Renal pelvis (tissue), 12 donors: ENCODE measurements around the gene ADRA1B. TPM values are rescaled to one million over a fixed set of nuclear protein-coding genes. Genes with fewer than 3 reads are reported as not detected.

Source experiments
- DNase-seq: peaks from one replicate; pipeline ENCODE4 v3.0.0-alpha.2; 2013
- long read RNA-seq, 16 experiments: transcript quantifications; one replicate each; lab custom pipeline, GENCODE V29; 2026
- polyA plus RNA-seq, 3 donors: library from polyadenylated mRNA; unstranded; fragments of 120-200 nt; gene quantifications; one replicate each; pipeline ENCODE4 v1.2.1, GENCODE V29; 2013; ENCODE audit not compliant: insufficient read length in 3 of 3

The ADRA1B gene
- polyA plus RNA-seq = 1 to 10 TPM; 3.5 to 3.6 (median 3.5) TPM
- long read RNA-seq, donor 1 = 0 reads
- long read RNA-seq, donor 2, partial matches to known transcripts = 0 of 1 reads
- long read RNA-seq, donor 2, other reads (novel, unspliced or antisense) = 0 of 1 reads
- long read RNA-seq, donor 3, partial matches to known transcripts = 0 of 2 reads
- long read RNA-seq, donor 3, other reads (novel, unspliced or antisense) = 0 of 2 reads
- long read RNA-seq, donor 4, partial matches to known transcripts = 0 of 1 reads
- long read RNA-seq, donor 4, other reads (novel, unspliced or antisense) = 0 of 1 reads
- long read RNA-seq, donor 5 = 0 reads
- long read RNA-seq, donor 6, partial matches to known transcripts = 0 of 1 reads
- long read RNA-seq, donor 6, other reads (novel, unspliced or antisense) = 0 of 1 reads
- long read RNA-seq, donor 7, partial matches to known transcripts = 0 of 2 reads
- long read RNA-seq, donor 7, other reads (novel, unspliced or antisense) = 0 of 2 reads
- long read RNA-seq, donor 8, partial matches to known transcripts = 0 of 2 reads
- long read RNA-seq, donor 8, other reads (novel, unspliced or antisense) = 0 of 2 reads
- long read RNA-seq, donor 9, partial matches to known transcripts = 0 of 4 reads
- long read RNA-seq, donor 9, other reads (novel, unspliced or antisense) = 0 of 4 reads
- long read RNA-seq, donor 10, partial matches to known transcripts = 0 of 2 reads
- long read RNA-seq, donor 10, other reads (novel, unspliced or antisense) = 0 of 2 reads
- long read RNA-seq, donor 11 = 0 reads
- long read RNA-seq, donor 12 = 0 reads
- long read RNA-seq, donor 13 = 0 reads
- long read RNA-seq, donor 14, partial matches to known transcripts = 0 of 3 reads
- long read RNA-seq, donor 14, other reads (novel, unspliced or antisense) = 0 of 3 reads
- long read RNA-seq, donor 15, partial matches to known transcripts = 0 of 2 reads
- long read RNA-seq, donor 15, other reads (novel, unspliced or antisense) = 0 of 2 reads
- long read RNA-seq, donor 16, partial matches to known transcripts = 0 of 1 reads
- long read RNA-seq, donor 16, other reads (novel, unspliced or antisense) = 0 of 1 reads

GRCh38 chr5:159915904-159916840 lies at the start of gene ADRA1B:
ADRA1B (plus strand) TSS chr5:159916482; CDS start chr5:159916906, 424 bp downstream.
- DNase-seq = peak; percentile 83

- DNase-seq = no peak
These were observed 42.6 kb upstream of the ADRA1B start for GRCh38 chr5:159873680-159874079.

- DNase-seq = no peak
These were observed 42.0 kb upstream of the ADRA1B start for GRCh38 chr5:159874263-159874662.

DNA sequence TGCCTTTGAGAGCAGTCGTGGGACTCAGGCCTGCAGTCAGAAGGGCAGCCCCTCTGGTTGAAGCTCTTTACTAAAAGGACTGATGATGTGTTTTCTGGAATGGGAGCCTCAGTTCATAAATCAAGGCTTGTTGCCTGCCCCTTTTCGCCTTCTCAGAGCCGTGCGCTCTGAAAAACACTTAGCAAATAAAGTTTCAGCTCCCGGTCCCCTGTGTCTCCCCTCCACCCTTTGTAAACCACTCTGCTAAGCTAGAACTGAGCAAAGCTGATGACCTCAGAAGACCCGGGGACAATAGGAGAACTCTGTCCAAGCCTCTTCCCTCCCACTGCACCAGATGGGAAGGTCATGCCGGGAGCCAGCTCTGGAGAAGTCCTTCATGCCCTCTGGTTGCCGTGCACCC lies 39.3 kb upstream of the ADRA1B start:
- DNase-seq = no peak

- no peak for DNase-seq
These were observed 38.3 kb upstream of the ADRA1B start for GRCh38 chr5:159877894-159878448.

- no peak for DNase-seq
These were observed 37.3 kb upstream of the ADRA1B start for GRCh38 chr5:159878988-159879471.

GRCh38 chr5:159880676-159881075 lies 35.6 kb upstream of the ADRA1B start:
- no peak for DNase-seq

- no peak for DNase-seq
These were observed 34.3 kb upstream of the ADRA1B start for GRCh38 chr5:159881967-159882366.

- DNase-seq = no peak
These were observed 32.7 kb upstream of the ADRA1B start for GRCh38 chr5:159883522-159883950.

DNA sequence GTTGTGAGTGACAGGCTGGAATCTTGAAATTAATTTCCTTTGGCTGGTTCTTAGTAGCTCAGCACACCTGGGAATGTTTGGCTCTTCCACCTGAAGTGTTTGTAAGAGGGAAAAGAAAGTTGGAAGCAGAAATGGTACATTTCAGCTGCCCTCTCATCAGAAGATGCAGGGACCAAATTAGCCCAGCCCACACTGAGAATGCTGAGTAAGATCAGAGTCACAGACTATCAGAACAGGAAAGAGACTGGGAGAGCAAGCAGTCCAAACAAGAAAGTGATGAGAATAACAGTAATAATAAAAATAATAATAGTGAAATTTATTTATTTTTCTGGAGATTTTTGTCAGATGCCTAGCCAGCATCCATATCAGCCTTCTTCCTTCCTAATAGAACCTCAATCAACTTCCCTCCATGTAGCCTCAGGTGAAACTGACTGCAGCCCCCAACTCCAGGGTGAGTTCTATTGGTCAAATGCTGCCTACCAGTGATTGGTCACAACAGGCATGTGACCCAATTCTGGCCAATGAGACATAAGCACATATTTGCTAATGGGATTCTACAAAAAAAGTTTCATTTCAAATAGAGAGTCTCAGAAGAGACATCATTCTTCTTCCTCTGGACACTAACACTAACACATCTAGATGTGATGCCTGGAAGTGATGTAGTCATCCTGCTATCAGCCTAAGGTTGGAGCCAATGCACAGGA lies 31.2 kb upstream of the ADRA1B start:
- DNase-seq = no peak

DNA sequence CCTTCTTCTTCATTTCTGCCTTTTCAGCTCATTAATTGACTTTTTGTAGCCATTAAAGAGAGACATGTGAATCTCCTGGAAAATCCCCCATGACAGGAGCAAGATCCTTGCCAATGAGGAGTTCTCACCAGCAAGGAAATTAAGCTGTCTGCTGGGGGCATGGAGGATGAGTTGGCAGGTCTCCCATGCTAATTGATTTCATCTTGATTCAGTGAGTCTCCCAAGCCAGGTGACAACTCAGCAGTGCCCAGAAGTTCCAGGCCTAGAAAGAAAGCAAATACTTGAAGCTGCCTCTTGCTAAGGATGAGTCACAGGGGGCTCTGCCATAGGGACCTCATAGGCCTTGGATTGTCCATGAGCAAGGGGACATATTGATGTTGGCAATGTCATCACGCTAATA lies 30.0 kb upstream of the ADRA1B start:
- DNase-seq = no peak

DNA sequence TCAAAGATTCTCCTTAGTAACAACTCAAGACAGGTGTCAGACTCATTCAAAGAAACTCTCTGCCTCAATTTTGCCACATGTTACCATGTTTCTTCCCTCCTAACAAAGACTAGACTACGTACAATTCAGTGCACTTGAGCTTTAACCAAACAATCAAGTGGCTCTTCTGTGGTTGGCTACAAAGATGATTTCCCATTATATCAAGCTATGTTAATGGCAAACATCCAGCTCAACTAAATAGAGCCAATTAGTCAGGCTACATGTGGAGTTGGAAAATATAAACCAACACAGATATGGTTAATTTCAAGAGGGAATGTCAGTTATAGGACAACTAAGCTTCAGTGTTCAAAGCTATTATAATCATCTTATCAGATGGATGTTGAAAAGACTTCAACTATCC lies 29.2 kb upstream of the ADRA1B start:
- DNase-seq = no peak

DNA sequence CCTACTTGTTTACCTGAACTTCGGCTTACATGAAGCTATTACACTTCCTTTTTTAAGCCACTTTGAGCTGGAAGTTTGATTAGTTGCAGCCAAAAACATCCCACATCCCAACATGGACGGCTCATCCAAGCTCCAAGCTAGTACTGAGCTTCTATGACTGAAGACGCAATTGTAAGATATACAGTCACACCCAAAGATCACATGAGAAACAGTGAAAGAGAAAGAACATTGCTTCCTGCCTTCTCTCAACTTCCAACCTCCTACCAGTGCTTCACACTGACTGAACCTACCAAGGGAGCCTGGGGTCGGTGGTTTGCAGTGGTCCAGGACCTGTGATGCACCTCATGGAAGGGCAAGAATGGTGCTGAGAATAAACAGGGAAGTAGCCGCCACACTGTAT lies 27.4 kb upstream of the ADRA1B start:
- DNase-seq = no peak

GRCh38 chr5:159890141-159890540 lies 26.1 kb upstream of the ADRA1B start:
- no peak for DNase-seq

GRCh38 chr5:159891371-159891770 lies 24.9 kb upstream of the ADRA1B start:
- DNase-seq = peak; percentile 80

- DNase-seq = no peak
These were observed 23.1 kb upstream of the ADRA1B start for GRCh38 chr5:159893040-159893695.

- DNase-seq = no peak
These were observed 22.0 kb upstream of the ADRA1B start for GRCh38 chr5:159894149-159894720.

DNA sequence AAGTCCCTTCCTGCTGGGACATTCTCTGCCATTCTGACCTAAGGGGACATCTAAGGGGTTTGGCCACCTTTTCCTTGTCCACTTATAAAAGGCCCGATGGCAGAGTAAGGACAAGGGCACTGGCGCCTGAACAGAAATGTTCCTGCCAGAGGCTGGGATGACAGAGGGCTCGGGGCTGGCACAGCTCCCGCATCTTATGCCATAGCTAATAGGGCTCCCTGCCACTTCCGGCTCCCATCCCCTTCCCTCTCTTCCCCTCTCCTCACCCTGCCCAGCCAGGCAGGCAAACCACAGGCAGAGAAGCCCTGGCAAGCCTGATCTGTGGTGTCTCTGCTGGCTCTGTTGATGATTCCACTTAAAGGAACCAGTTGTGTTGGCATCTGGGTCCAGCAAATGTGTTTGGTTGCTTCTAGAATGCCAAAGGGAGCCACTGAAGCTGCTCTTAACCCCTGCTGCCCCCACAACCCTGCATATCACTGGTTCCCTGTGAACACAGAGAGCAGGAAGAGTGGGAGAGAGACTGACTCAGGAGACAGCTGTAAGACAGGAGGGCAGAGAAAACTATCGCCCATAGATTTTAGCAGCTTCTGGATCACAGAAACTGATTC lies 18.4 kb upstream of the ADRA1B start:
- no peak for DNase-seq
